ENCODE data around the gene WBP2. TPM values are rescaled to one million over a fixed set of nuclear protein-coding genes. Genes with fewer than 3 reads are reported as not detected.

Gene WBP2
- total and polyA plus RNA-seq, 2 of the 13 experiments (the other 11 are each of a cell fraction or from before 2014, with no cell fraction given) = 29.2 to 29.5 TPM

- TF ChIP-seq TRAFD1 (CRISPR knock-in tag; IDR thresholded peaks at IDR 0.05; ENCODE audit: borderline replicate concordance) (no peak), ZNF138 (CRISPR knock-in tag; IDR thresholded peaks at IDR 0.05; ENCODE audit: low read depth) (no peak), REL (CRISPR knock-in tag; conservative IDR thresholded peaks at IDR 0.05) (0 out of 2 replicates have a peak, but pooled peaks have one; percentile 12), TOPORS (CRISPR knock-in tag; IDR thresholded peaks at IDR 0.05) (0 out of 2 replicates have a peak, but pooled peaks have one; percentile 39), RARA (CRISPR knock-in tag; IDR thresholded peaks at IDR 0.05) (no peak), ESRRA (CRISPR knock-in tag; IDR thresholded peaks at IDR 0.05; ENCODE audit: low read depth) (no peak), ZNF253 (CRISPR knock-in tag; IDR thresholded peaks at IDR 0.05; ENCODE audit: borderline replicate concordance) (0 out of 2 replicates have a peak, but pooled peaks have one; percentile 3), ATF5 (CRISPR knock-in tag; IDR thresholded peaks at IDR 0.05; ENCODE audit: low read depth) (no peak), SP1 (IDR thresholded peaks at IDR 0.05) (no peak), SP1 (CRISPR knock-in tag; IDR thresholded peaks at IDR 0.05) (no peak), ZNF660 (CRISPR knock-in tag; IDR thresholded peaks at IDR 0.05; ENCODE audit: borderline replicate concordance, low read depth) (no peak), ARHGAP35 (CRISPR knock-in tag; IDR thresholded peaks at IDR 0.05; ENCODE audit: borderline replicate concordance) (0 out of 2 replicates have a peak, but pooled peaks have one; percentile 4), ZNF629 (CRISPR knock-in tag; conservative IDR thresholded peaks at IDR 0.05) (no peak), PBX2 (CRISPR knock-in tag; IDR thresholded peaks at IDR 0.05) (no peak), ZC3H13 (CRISPR knock-in tag; IDR thresholded peaks at IDR 0.05) (0 out of 2 replicates have a peak, but pooled peaks have one; percentile 95), CREBL2 (CRISPR knock-in tag; IDR thresholded peaks at IDR 0.05; ENCODE audit: borderline replicate concordance) (no peak), HIC2 (CRISPR knock-in tag; IDR thresholded peaks at IDR 0.05; ENCODE audit: low read depth) (no peak), LCORL (IDR thresholded peaks at IDR 0.05) (no peak), LCORL (CRISPR knock-in tag; IDR thresholded peaks at IDR 0.05) (no peak; the same call in 1 of the 2 replicates), ZSCAN20 (CRISPR knock-in tag; IDR thresholded peaks at IDR 0.05; ENCODE audit: borderline replicate concordance) (0 out of 2 replicates have a peak, but pooled peaks have one; percentile 64), SALL2 (CRISPR knock-in tag; IDR thresholded peaks at IDR 0.05) (0 out of 2 replicates have a peak, but pooled peaks have one; percentile 64), GABPB1 (CRISPR knock-in tag; IDR thresholded peaks at IDR 0.05) (peak; percentile 36; the same call in 1 of the 2 replicates), EP300 (IDR thresholded peaks at IDR 0.05; ENCODE audit: low read depth in 2 of 2, low read length in 2 of 2) (no peak), EP300 (CRISPR knock-in tag; IDR thresholded peaks at IDR 0.05; ENCODE audit: borderline replicate concordance) (peak; percentile 23; the same call in 1 of the 2 replicates)
Measured at GRCh38 chr17:75856062-75856756, 1.1 kb upstream of the WBP2 start (continued).

Data from HepG2 (cell line).